Skeletal muscle satellite cell (primary cell): Measurements from ENCODE around the gene CALD1.
A peak's percentile ranks its signal among the peaks of the same experiment; 100 is the strongest.

Experiments
- H3K27me3 ChIP-seq: 2 replicates; pipeline ENCODE4 v1.7.0; 2013; ENCODE audit warnings: low read length; ENCODE audit not compliant: control insufficient read depth, insufficient read depth
- H3K36me3 ChIP-seq: 2 replicates; pipeline ENCODE4 v1.7.0; 2013; ENCODE audit warnings: mild to moderate bottlenecking, control low read depth, low read length; ENCODE audit not compliant: insufficient read depth
- H3K4me1 ChIP-seq: 2 replicates; pipeline ENCODE4 v1.7.0; 2013; ENCODE audit warnings: low read length; ENCODE audit not compliant: control insufficient read depth, insufficient read depth
- H3K4me2 ChIP-seq: 2 replicates; pipeline ENCODE4 v1.7.0; 2013; ENCODE audit warnings: mild to moderate bottlenecking, low read length
- H3K4me3 ChIP-seq: 2 replicates; pipeline ENCODE4 v1.7.0; 2013; ENCODE audit warnings: low read length
- H3K9ac ChIP-seq: 2 replicates; pipeline ENCODE4 v1.7.0; 2013; ENCODE audit warnings: mild to moderate bottlenecking, low read depth, low read length, moderate library complexity
- H3K9me3 ChIP-seq: replicated peaks from 2 replicates; pipeline ENCODE4 v1.7.0; 2013; ENCODE audit warnings: mild to moderate bottlenecking, control low read depth, low read length

Gene CALD1

GRCh38 chr7:134936893-134937510 lies 157.6 kb downstream of the CALD1 start:
- no peak overlapping the region for H3K4me3 ChIP-seq
- H3K4me1 ChIP-seq = peaks cover 41% of the 10 kb centered on the region
- peak overlapping the region; percentile 25 for H3K4me2 ChIP-seq
- H3K36me3 ChIP-seq = peaks cover 73% of the 10 kb centered on the region
- H3K9ac ChIP-seq = no peak overlapping the region
- no peaks in the 10 kb centered on the region for H3K27me3 ChIP-seq
- no peaks in the 10 kb centered on the region for H3K9me3 ChIP-seq

GRCh38 chr7:134938141-134938540 lies 158.7 kb downstream of the CALD1 start:
- Histone ChIP-seq H3K4me2 (no peak overlapping the region), H3K36me3 (peaks cover 67% of the 10 kb centered on the region)

GRCh38 chr7:134939136-134939535 lies 159.7 kb downstream of the CALD1 start:
- H3K36me3 ChIP-seq = peaks cover 57% of the 10 kb centered on the region

More at GRCh38 chr7:134938141-134938540, 158.7 kb downstream of the CALD1 start:
- H3K27me3 ChIP-seq = no peaks in the 10 kb centered on the region
- no peak overlapping the region for H3K9ac ChIP-seq
- H3K4me3 ChIP-seq = no peak overlapping the region
- no peaks in the 10 kb centered on the region for H3K9me3 ChIP-seq
- H3K4me1 ChIP-seq = peaks cover 40% of the 10 kb centered on the region

GRCh38 chr7:134940729-134941128 lies 161.3 kb downstream of the CALD1 start:
- Histone ChIP-seq H3K9me3 (no peaks in the 10 kb centered on the region), H3K9ac (no peak overlapping the region), H3K27me3 (no peaks in the 10 kb centered on the region), H3K4me1 (peaks cover 34% of the 10 kb centered on the region), H3K4me3 (no peak overlapping the region), H3K36me3 (peaks cover 57% of the 10 kb centered on the region), H3K4me2 (no peak overlapping the region)

More at GRCh38 chr7:134939136-134939535, 159.7 kb downstream of the CALD1 start:
- no peak overlapping the region for H3K4me2 ChIP-seq
- no peak overlapping the region for H3K4me3 ChIP-seq
- H3K27me3 ChIP-seq = no peaks in the 10 kb centered on the region
- no peaks in the 10 kb centered on the region for H3K9me3 ChIP-seq
- H3K4me1 ChIP-seq = peaks cover 40% of the 10 kb centered on the region
- H3K9ac ChIP-seq = no peak overlapping the region

- H3K9ac ChIP-seq = no peak overlapping the region
- H3K27me3 ChIP-seq = no peaks in the 10 kb centered on the region
- H3K4me3 ChIP-seq = no peak overlapping the region
- no peaks in the 10 kb centered on the region for H3K9me3 ChIP-seq
- H3K36me3 ChIP-seq = peaks cover 54% of the 10 kb centered on the region
- H3K4me1 ChIP-seq = peaks cover 31% of the 10 kb centered on the region
- H3K4me2 ChIP-seq = no peak overlapping the region
These were observed 161.9 kb downstream of the CALD1 start for GRCh38 chr7:134941185-134941900.

- Histone ChIP-seq H3K4me1 (peaks cover 25% of the 10 kb centered on the region), H3K27me3 (no peaks in the 10 kb centered on the region), H3K36me3 (peaks cover 52% of the 10 kb centered on the region), H3K4me3 (no peak overlapping the region), H3K9me3 (no peaks in the 10 kb centered on the region), H3K4me2 (no peak overlapping the region), H3K9ac (no peak overlapping the region)
These were observed 162.5 kb downstream of the CALD1 start for GRCh38 chr7:134941952-134942351.

- Histone ChIP-seq H3K4me1 (peaks cover 21% of the 10 kb centered on the region), H3K27me3 (no peaks in the 10 kb centered on the region), H3K4me3 (no peak overlapping the region), H3K36me3 (peaks cover 53% of the 10 kb centered on the region), H3K9me3 (no peaks in the 10 kb centered on the region), H3K9ac (no peak overlapping the region), H3K4me2 (no peak overlapping the region)
These were observed 163.4 kb downstream of the CALD1 start for GRCh38 chr7:134942690-134943466.

GRCh38 chr7:134943785-134944400 lies 164.5 kb downstream of the CALD1 start:
- Histone ChIP-seq H3K4me2 (no peak overlapping the region), H3K9ac (no peak overlapping the region), H3K4me1 (peaks cover 27% of the 10 kb centered on the region), H3K9me3 (no peaks in the 10 kb centered on the region), H3K36me3 (peaks cover 54% of the 10 kb centered on the region), H3K4me3 (no peak overlapping the region), H3K27me3 (no peaks in the 10 kb centered on the region)

GRCh38 chr7:134945691-134946090 lies 166.3 kb downstream of the CALD1 start:
- no peak overlapping the region for H3K4me3 ChIP-seq
- H3K4me2 ChIP-seq = no peak overlapping the region
- H3K36me3 ChIP-seq = peaks cover 68% of the 10 kb centered on the region
- peaks cover 28% of the 10 kb centered on the region for H3K4me1 ChIP-seq
- H3K9me3 ChIP-seq = no peaks in the 10 kb centered on the region
- H3K9ac ChIP-seq = no peak overlapping the region
- no peaks in the 10 kb centered on the region for H3K27me3 ChIP-seq

- Histone ChIP-seq H3K9ac (no peak overlapping the region), H3K27me3 (no peaks in the 10 kb centered on the region), H3K4me2 (no peak overlapping the region), H3K4me3 (no peak overlapping the region), H3K9me3 (no peaks in the 10 kb centered on the region), H3K4me1 (peaks cover 22% of the 10 kb centered on the region), H3K36me3 (peaks cover 73% of the 10 kb centered on the region)
These were observed 166.8 kb downstream of the CALD1 start for GRCh38 chr7:134946260-134946659.

GRCh38 chr7:134947329-134947728 lies 167.9 kb downstream of the CALD1 start:
- H3K4me2 ChIP-seq = no peak overlapping the region
- H3K27me3 ChIP-seq = no peaks in the 10 kb centered on the region
- peaks cover 14% of the 10 kb centered on the region for H3K4me1 ChIP-seq
- H3K9ac ChIP-seq = no peak overlapping the region
- peaks cover 72% of the 10 kb centered on the region for H3K36me3 ChIP-seq
- H3K9me3 ChIP-seq = no peaks in the 10 kb centered on the region
- no peak overlapping the region for H3K4me3 ChIP-seq
